Measurements from ENCODE around the gene ZNF385B.

The ZNF385B gene

DNA sequence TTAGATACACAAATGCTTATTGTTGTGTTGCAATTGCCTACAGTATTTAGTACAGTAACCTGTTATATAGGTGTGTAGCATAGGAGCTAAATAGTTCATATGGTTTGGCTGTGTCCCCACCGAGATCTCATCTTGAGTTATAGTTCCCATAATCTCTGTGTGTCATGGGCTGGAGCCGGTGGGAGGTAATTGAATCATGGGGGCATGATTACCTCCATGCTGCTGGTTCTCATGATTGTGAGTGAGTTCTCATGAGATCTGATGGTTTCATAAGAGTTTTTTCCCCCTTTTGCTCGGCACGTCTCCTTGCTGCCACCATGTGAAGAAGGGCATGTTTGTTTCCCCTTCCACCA, 406.3 kb downstream of the ZNF385B start:
- TF ChIP-seq, protein P1, sequence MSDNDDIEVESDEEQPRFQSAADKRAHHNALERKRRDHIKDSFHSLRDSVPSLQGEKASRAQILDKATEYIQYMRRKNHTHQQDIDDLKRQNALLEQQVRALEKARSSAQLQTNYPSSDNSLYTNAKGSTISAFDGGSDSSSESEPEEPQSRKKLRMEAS (IDR thresholded peaks at IDR 0.05; ENCODE audit: low read depth, low read length): no peak
- TF ChIP-seq POLR2A (IDR thresholded peaks at IDR 0.05; ENCODE audit: extremely low read depth, insufficient read length) (no peak), MYC (IDR thresholded peaks at IDR 0.05; ENCODE audit: low read depth, low read length) (no peak)
- TF ChIP-seq, protein P2, sequence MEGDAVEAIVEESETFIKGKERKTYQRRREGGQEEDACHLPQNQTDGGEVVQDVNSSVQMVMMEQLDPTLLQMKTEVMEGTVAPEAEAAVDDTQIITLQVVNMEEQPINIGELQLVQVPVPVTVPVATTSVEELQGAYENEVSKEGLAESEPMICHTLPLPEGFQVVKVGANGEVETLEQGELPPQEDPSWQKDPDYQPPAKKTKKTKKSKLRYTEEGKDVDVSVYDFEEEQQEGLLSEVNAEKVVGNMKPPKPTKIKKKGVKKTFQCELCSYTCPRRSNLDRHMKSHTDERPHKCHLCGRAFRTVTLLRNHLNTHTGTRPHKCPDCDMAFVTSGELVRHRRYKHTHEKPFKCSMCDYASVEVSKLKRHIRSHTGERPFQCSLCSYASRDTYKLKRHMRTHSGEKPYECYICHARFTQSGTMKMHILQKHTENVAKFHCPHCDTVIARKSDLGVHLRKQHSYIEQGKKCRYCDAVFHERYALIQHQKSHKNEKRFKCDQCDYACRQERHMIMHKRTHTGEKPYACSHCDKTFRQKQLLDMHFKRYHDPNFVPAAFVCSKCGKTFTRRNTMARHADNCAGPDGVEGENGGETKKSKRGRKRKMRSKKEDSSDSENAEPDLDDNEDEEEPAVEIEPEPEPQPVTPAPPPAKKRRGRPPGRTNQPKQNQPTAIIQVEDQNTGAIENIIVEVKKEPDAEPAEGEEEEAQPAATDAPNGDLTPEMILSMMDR (IDR thresholded peaks at IDR 0.05; ENCODE audit: low read depth, low read length): no peak
- DNase-seq (ENCODE audit: low read depth): no peak
- no peak overlapping the region for H3K4me3 ChIP-seq (ENCODE audit: low read depth, low read length)

DNA sequence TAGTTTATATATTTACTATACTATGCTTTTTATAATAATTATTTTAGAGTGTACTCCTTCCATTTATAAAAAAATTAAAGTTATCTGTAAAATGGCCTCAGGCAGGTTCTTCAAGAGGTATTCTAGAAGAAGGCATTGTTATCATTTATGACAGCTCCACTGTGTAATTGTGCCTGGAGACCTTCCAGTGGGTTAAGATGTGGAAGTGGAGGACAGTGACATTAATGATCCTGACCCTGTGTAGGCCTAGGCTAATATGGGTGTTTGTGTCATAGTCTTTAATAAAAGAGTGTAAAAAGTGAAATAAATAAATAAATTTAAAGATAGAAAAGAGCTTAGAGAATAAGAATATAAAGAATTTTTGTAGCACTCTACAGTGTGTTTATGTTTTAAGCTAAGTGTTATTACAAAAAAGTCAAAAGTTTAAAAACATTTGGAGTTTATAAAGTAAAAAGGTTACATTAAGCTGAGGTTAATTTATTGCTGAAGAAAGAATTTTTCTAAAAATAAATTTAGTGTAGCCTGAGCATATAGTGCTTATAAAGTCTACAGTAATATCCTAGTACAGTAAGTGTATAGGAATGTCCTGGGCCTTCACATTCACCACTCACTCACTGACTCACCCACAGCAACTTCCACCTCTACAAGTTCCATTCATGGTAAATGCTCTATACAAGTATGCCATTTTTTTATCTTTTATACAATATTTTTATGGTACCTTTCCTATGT, 406.8 kb downstream of the ZNF385B start:
- no peak overlapping the region for H3K4me3 ChIP-seq (ENCODE audit: low read depth, low read length)
- no peak for DNase-seq (ENCODE audit: low read depth)
- TF ChIP-seq POLR2A (IDR thresholded peaks at IDR 0.05; ENCODE audit: extremely low read depth, insufficient read length): no peak
- TF ChIP-seq, protein P1 (IDR thresholded peaks at IDR 0.05; ENCODE audit: low read depth, low read length): no peak
- no peak for TF ChIP-seq MYC (IDR thresholded peaks at IDR 0.05; ENCODE audit: low read depth, low read length)
- TF ChIP-seq, protein P2 (IDR thresholded peaks at IDR 0.05; ENCODE audit: low read depth, low read length): no peak

DNA sequence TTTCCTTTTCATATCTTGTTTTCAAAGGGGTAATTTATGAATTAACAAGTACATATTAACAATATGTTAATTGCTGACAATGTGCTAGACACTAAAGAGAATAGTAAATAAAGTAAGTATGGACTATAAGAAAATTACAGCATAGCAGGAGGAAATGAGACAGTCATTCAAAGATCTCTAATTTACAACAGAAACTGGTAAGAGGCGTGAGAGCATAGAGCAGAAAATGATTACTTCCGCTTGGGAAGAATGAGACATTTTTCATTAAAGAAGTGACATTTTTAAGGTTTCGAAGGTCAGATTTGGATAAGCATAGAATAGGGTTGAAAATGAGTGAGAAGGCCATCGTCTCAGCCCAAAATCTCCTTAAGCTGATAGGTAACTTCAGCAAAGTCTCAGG, 412.4 kb downstream of the ZNF385B start:
- no peak for DNase-seq (ENCODE audit: low read depth)
- TF ChIP-seq, protein P2 (IDR thresholded peaks at IDR 0.05; ENCODE audit: low read depth, low read length): no peak
- TF ChIP-seq MYC (IDR thresholded peaks at IDR 0.05; ENCODE audit: low read depth, low read length) (no peak), POLR2A (IDR thresholded peaks at IDR 0.05; ENCODE audit: extremely low read depth, insufficient read length) (no peak)
- TF ChIP-seq, protein P1 (IDR thresholded peaks at IDR 0.05; ENCODE audit: low read depth, low read length): no peak
- no peak overlapping the region for H3K4me3 ChIP-seq (ENCODE audit: low read depth, low read length)

DNA sequence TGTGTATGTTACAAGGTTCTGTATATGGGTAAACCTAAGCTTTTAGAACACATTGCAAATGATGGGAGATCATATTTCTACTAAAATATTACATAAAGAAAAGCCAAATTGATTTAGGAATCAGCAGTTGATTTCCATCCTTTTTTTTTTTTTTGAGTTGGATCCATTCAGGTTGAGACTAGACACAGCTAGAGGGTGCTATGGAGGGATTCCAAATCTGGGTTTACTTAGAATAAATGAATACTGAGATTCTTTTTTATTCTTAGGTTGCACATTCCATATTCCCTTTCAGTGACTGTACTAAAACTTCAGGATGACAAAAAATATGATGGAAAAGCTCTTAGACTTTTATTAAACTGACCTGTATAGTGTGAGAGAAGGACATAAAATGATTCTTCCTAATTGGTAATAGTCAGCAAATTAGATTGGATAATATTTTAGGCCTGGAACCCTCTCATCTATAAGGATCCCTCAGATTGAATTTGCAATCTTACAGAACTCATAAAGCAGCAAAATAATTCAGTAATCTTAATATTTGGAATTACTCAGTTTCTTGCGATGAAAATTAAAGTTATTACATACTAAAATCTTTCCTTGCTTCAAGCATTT, 413.5 kb downstream of the ZNF385B start:
- H3K4me3 ChIP-seq (ENCODE audit: low read depth, low read length): no peak overlapping the region
- no peak for TF ChIP-seq MYC (IDR thresholded peaks at IDR 0.05; ENCODE audit: low read depth, low read length)
- TF ChIP-seq, protein P1 (IDR thresholded peaks at IDR 0.05; ENCODE audit: low read depth, low read length): no peak
- no peak for TF ChIP-seq POLR2A (IDR thresholded peaks at IDR 0.05; ENCODE audit: extremely low read depth, insufficient read length)
- TF ChIP-seq, protein P2 (IDR thresholded peaks at IDR 0.05; ENCODE audit: low read depth, low read length): no peak
- DNase-seq (ENCODE audit: low read depth): no peak

DNA sequence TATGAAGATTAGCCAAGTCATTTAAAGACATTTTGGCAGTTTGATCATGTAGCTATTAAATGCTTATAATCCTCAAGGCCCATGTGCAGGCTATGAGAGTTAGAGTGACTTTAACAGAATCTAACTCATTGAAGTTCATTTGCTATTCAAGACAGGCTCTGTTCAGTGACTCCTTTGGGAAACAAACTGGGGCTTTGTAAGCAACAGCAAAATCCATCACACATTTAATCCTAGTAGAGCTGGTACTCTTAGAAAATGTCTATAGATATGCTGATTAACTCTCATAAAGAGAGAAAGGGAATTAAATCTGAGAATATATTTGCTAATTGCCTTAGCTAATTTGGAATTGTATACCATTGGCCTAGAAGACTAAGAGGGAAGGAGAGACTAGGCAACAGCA, 414.0 kb downstream of the ZNF385B start:
- TF ChIP-seq MYC (IDR thresholded peaks at IDR 0.05; ENCODE audit: low read depth, low read length) (no peak), POLR2A (IDR thresholded peaks at IDR 0.05; ENCODE audit: extremely low read depth, insufficient read length) (no peak)
- TF ChIP-seq, protein P2 (IDR thresholded peaks at IDR 0.05; ENCODE audit: low read depth, low read length): no peak
- TF ChIP-seq, protein P1 (IDR thresholded peaks at IDR 0.05; ENCODE audit: low read depth, low read length): no peak
- DNase-seq (ENCODE audit: low read depth): no peak
- no peak overlapping the region for H3K4me3 ChIP-seq (ENCODE audit: low read depth, low read length)

Measured in NB4 (cell line).